D721Med (cell line): Measurements from ENCODE around the gene MTMR3.

ENCODE experiments used
- DNase-seq: peaks from one replicate; pipeline ENCODE4 v3.0.0; 2011; ENCODE audit warnings: low spot score; ENCODE audit not compliant: insufficient read length
- FAIRE-seq: peaks from 2 replicates; lab custom pipeline; 2011; peaks lifted over from hg19 to GRCh38; lab: Jason Lieb, UNC
- TF ChIP-seq, protein P1 (sequence below): IDR thresholded peaks from 2 replicates; pipeline ENCODE4 v1.5.1; 2012; ENCODE audit warnings: mild to moderate bottlenecking, control low read depth; ENCODE audit not compliant: insufficient read depth; ENCODE audit errors: missing control alignments

MTMR3 gene

DNA sequence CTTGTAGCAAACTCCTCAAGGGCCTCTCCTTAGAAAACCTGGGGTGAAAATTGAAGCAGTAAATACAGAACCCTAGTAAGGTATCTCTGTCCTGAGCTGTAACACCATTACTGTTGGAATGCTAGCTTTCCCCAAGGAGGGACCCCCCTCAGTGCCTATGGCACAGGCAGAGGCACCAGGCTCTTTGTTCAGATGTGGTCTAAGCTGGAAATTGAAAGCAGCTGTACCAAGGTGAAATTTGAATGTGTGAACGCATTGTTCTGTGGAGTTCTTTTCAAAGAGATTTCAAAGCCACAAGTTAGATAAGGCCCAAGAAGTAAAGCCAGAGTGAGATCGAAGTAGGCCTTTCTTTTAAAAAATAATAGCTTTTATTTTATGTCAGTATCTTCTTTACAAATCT, 125.4 kb downstream of the MTMR3 start:
- TF ChIP-seq, protein P1, sequence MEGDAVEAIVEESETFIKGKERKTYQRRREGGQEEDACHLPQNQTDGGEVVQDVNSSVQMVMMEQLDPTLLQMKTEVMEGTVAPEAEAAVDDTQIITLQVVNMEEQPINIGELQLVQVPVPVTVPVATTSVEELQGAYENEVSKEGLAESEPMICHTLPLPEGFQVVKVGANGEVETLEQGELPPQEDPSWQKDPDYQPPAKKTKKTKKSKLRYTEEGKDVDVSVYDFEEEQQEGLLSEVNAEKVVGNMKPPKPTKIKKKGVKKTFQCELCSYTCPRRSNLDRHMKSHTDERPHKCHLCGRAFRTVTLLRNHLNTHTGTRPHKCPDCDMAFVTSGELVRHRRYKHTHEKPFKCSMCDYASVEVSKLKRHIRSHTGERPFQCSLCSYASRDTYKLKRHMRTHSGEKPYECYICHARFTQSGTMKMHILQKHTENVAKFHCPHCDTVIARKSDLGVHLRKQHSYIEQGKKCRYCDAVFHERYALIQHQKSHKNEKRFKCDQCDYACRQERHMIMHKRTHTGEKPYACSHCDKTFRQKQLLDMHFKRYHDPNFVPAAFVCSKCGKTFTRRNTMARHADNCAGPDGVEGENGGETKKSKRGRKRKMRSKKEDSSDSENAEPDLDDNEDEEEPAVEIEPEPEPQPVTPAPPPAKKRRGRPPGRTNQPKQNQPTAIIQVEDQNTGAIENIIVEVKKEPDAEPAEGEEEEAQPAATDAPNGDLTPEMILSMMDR, result no peak
- DNase-seq (no peak), FAIRE-seq (no peak)

DNA sequence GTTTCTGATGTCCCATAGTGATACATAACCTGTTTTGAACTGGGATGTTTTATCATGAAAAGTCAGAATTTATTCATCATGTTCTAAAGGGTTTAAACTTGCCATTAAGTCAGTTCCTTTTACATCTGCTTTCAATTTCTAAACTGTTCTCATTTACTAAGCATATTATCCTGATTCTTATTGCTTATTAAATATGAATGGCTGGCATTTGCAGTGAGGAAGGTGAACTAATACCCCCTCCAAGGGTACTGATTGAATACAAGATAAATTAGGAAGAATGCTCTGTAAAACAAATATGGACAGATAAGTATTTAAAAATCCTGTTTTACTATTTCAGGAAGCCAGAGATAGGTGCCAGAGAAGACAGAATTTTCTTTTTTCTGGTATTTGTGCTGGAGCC, 126.5 kb downstream of the MTMR3 start:
- DNase-seq (no peak), FAIRE-seq (no peak)
- TF ChIP-seq, protein P1, result no peak

DNA sequence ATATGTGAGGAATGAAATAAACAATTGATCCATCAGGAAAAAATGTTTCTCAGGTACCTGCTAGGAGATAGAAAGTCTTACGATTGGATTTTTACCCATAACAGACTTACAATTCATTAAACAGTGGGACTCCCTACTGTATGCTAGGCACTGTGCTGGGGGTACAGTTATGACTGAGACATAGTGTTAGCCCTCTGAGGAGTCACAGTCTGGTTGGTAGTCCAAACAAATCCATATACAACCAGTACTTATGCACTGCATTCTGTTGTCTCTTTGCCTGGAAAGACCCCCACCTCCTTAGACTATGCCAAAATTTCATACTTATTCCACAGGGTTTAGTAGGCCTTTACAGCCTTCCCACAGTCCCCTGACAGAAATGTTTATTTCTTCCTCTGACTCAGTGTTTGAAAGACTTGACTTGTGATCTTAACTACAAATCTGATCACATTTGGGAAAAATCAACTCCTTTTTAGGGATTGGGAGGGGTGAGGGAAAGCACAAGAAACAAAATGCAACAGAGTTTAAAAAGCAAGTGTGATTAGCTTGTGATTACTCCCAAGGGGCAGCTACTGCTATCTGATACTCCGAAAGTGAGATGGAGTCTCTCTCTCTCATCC, 127.9 kb downstream of the MTMR3 start:
- DNase-seq, result no peak
- FAIRE-seq, result no peak
- TF ChIP-seq, protein P1, result no peak

DNA sequence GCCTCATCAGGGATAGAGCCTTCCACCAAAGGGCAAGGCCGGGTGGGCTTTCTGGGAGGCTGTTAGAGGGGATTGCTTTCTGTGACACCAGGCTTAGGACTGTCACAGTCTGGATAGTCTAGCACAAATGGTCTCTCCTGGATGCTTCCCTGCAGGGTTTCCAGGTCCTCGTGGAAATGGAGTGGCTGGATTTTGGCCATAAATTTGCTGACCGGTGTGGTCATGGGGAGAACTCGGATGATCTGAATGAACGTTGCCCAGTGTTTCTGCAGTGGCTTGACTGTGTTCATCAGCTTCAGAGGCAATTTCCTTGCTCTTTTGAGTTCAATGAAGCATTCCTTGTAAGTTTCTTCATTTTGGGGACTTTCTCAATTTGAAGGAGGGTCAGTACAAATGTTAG, 130.2 kb downstream of the MTMR3 start:
- DNase-seq (no peak), FAIRE-seq (no peak)
- TF ChIP-seq, protein P1, result no peak

DNA sequence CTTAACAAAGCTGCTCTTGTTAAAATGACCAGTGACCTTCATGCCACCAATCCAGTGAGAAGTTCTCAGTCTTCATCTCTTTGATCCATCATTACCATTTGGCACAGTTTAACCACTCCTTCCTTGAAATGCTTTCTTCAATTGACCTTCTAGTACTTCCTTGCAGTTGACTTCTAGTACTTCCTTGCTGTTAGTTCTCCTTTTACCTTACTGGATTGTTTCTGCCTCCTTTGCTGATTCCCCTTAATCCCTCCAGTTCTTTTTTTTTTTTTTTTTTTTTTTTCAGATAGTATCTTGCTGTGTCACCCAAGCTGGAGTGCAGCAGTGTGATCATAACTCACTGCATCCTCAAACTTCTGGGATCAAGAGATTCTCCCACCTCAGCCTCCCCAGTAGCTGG, 131.3 kb downstream of the MTMR3 start:
- DNase-seq, result no peak
- no peak for FAIRE-seq
- TF ChIP-seq, protein P1, result no peak

DNA sequence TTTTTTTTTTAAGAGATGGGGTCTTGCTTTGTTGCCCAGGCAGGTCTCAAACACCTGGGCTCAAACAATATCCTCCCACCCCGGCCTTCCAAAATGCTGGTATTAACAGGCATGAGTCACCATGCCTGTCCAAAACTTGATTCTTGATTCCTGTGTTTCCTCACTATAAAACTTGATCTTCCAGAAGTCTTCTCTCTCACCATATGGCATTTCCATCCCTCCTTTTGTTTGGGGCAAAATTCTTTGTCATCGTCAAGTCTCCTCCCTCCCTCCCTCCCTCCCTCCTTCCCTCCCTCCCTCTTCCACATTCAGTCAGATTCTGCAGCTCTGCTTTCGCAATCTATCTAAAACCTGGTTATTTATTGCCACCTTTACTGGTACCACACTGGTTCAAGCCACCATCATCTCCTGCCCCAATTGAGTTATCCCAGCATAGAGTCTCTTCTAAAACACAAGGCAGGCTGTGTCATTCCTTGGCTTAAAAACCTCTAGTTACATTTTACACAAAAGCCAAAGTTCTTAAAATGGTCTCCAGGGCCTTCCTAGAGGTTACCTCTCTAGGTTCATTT, 132.3 kb downstream of the MTMR3 start:
- TF ChIP-seq, protein P1, result no peak
- FAIRE-seq (no peak), DNase-seq (no peak)

DNA sequence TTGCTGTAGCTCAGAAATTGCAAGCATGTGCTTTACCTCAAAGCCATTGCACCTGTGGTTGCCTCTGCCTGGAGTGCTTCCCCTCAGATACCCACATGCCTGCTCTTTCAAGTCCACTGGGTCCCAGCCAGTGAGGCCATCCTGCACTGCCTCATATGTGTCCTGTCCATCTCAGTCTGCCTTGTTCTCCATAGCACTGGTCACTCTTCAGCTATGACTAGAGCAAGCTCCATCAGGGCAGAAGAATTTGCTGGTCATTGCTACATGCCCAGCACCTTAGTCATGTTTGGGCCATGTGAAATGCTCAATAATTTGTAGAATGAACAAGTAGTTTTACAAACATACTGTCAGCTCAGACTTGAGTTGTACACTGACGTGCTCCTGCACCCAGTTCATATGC, 132.9 kb downstream of the MTMR3 start:
- FAIRE-seq, result no peak

More for the DNA sequence above, 132.9 kb downstream of the MTMR3 start:
- TF ChIP-seq, protein P1, result no peak
- no peak for DNase-seq
